ENCODE results near the gene ARID2. TPM values are rescaled to one million over a fixed set of nuclear protein-coding genes. Genes with fewer than 3 reads are reported as not detected.

Gene ARID2
- total RNA-seq, 6 experiments from 2014 or later = 6.2 to 11.8 (median 9.1) TPM

DNA sequence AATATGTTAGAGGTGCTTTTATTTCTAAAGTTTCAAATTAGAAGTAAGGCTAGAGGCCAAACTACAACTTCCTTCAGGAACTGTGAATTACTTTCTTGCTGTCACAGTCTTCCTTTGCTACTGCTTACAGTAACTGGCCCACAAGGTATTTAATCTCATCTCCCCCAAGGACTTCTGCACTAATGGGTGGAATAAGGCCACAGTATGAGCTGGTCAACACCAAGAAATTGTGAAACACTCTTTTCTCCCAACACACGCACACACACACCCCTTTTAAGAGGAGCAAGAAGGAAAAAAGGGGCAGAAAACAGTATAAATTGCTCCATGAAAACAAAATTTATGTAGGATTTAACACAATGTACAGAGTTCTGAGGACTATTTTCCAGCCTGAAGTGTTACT is 215.3 kb downstream of the ARID2 start:
- Histone ChIP-seq H3K27ac (no peak overlapping the region), H3K4me1 (no peaks in the 10 kb centered on the region), H3K9me3 (no peaks in the 10 kb centered on the region), H3K36me3 (peaks cover 0 to 36% (median 12%) of the 10 kb centered on the region in 4 donors), H3K4me3 (no peak overlapping the region), H3K27me3 (no peaks in the 10 kb centered on the region)
- intact Hi-C loops (cut with DNase I) = no loop called here
- TF ChIP-seq, protein P1, sequence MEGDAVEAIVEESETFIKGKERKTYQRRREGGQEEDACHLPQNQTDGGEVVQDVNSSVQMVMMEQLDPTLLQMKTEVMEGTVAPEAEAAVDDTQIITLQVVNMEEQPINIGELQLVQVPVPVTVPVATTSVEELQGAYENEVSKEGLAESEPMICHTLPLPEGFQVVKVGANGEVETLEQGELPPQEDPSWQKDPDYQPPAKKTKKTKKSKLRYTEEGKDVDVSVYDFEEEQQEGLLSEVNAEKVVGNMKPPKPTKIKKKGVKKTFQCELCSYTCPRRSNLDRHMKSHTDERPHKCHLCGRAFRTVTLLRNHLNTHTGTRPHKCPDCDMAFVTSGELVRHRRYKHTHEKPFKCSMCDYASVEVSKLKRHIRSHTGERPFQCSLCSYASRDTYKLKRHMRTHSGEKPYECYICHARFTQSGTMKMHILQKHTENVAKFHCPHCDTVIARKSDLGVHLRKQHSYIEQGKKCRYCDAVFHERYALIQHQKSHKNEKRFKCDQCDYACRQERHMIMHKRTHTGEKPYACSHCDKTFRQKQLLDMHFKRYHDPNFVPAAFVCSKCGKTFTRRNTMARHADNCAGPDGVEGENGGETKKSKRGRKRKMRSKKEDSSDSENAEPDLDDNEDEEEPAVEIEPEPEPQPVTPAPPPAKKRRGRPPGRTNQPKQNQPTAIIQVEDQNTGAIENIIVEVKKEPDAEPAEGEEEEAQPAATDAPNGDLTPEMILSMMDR (IDR thresholded peaks at IDR 0.05) = no peak
- TF ChIP-seq POLR2A (IDR thresholded peaks at IDR 0.05) = no peak
- DNase-seq = no peak
- no peak for ATAC-seq
- 70% methylated on average over 1 of the region's 1 CpG for WGBS (ENCODE audit: insufficient coverage, low coverage, low lambda C conversion rate, missing lambda C conversion rate)

DNA sequence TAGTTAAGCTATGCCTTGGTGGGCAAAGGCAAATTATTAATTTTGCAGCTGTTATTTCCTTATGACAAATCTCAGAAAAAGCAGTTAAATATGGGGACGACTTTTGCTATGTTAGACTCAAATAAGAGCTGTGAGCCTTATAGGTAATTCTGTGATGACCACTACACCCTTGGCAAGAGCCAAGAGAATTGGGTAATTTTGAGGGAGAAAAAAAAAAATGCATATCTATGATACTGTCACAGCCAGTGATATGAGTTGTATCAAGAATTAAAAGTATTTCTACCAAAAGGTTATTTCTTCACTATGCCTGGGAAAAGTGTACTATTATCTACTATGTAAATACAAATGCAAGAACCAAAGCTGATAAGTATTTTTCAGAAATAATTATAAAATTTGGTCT is 216.9 kb downstream of the ARID2 start:
- Histone ChIP-seq H3K27ac (no peak overlapping the region), H3K27me3 (no peaks in the 10 kb centered on the region), H3K9me3 (no peaks in the 10 kb centered on the region), H3K4me1 (no peaks in the 10 kb centered on the region), H3K4me3 (no peak overlapping the region), H3K36me3 (peaks cover 0 to 29% (median 12%) of the 10 kb centered on the region in 4 donors)
- TF ChIP-seq POLR2A (IDR thresholded peaks at IDR 0.05) = no peak
- TF ChIP-seq, protein P1 (IDR thresholded peaks at IDR 0.05) = no peak
- ATAC-seq (no peak), DNase-seq (no peak)
- intact Hi-C loops (cut with DNase I) = no loop called here
- no CpG with 5 or more reads among the region's 1 CpG for WGBS (ENCODE audit: insufficient coverage, low coverage, low lambda C conversion rate, missing lambda C conversion rate)

DNA sequence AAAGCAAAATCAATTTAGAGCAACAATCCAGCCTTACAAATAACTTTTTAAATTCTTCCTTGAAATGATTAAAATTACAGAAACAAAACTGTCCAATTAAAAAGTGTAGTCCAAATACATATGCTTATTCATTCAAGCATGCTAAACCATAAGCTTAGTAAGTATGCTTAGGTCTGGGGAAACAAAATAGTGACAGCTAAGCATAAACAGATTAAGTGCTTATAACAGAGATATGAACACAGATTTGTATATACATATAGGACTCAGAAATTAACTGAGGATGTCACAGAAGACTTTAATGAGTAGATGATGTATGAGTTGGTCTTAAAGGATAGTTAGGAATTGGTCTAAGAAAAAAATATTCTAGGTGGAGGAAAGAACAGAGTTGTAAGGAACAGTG is 219.0 kb downstream of the ARID2 start:
- Histone ChIP-seq H3K9me3 (no peaks in the 10 kb centered on the region), H3K27me3 (no peaks in the 10 kb centered on the region), H3K36me3 (peaks cover 0 to 29% (median 9%) of the 10 kb centered on the region in 4 donors), H3K27ac (no peak overlapping the region), H3K4me1 (no peaks in the 10 kb centered on the region), H3K4me3 (no peak overlapping the region)
- intact Hi-C loops (cut with DNase I) = no loop called here
- TF ChIP-seq, protein P1 (IDR thresholded peaks at IDR 0.05) = no peak
- DNase-seq (no peak), ATAC-seq (no peak)

Small RNA genes within 50 kb of the gene (small RNA-seq; reads per million reads assigned to genes)
- 0 reads per million in 2 experiments for gene RN7SL246P

Measured in right lobe of liver (tissue), 6 donors.